Transverse colon (tissue), 4 donors: ENCODE results near the gene TAP1.

Experiments
- EP300 ChIP-seq: sonication (generic); formaldehyde crosslinking; IDR thresholded peaks from one replicate; pipeline ENCODE4 v1.6.1; 2017; ENCODE audit warnings: antibody characterized with exemption, low read depth
- POLR2A ChIP-seq: fragments of 450-650 bp; IDR thresholded peaks from one replicate; pipeline ENCODE4 v1.6.1; 2016; ENCODE audit warnings: antibody characterized with exemption, mild to moderate bottlenecking, moderate library complexity
- POLR2AphosphoS5 ChIP-seq, 3 donors: sonication (generic); formaldehyde crosslinking; IDR thresholded peaks; one replicate each; pipeline ENCODE4 v1.6.1; 2016; ENCODE audit warnings: antibody characterized with exemption in 3 of 3
- TF ChIP-seq, protein P1 (sequence below), 5 experiments: fragments of 200-600 bp in 3 of 5; fragments of 450-650 bp in 2 of 5; sonication (generic) in 3 of 5; IDR thresholded peaks; 1 replicate in 2 of 5; 2 replicates in 3 of 5; pipeline ENCODE4 v1.5.1; 2016 to 2017; ENCODE audit warnings: antibody characterized with exemption in 5 of 5, inconsistent platforms in 3 of 5, mild to moderate bottlenecking in 2 of 5, moderate library complexity in 1 of 5

DNA sequence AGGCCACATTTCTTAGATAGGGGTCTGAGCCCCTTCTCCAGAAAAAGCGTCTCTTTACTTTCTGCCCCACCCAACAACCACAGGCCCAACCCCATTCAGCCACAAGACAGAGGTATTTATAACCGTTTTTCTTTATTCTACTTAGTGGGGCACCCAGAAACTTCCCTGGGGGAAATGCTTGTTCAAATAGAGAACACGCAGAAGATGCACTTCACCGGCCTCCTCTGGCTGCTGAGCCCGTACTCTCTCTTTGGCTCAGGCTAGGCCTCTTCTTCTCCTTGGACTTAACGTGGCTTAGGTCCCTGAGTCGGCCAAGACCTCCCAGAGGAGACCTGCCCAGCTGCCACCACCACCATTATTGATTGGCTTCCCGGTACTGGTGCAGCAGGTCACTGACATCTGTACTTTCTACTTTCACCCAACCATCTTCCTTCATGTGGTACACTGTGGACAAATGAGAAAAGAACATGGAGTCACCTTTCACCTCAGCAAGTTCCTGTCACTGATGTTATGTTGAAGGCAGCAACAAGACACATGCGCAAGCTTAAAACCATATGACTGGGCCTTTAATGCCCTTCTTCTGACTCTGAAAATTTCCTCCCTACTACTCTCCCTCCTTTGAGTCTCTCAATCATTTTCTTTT, 12.8 kb downstream of the TAP1 start:
- no peak for TF ChIP-seq POLR2A
- TF ChIP-seq, protein P1, sequence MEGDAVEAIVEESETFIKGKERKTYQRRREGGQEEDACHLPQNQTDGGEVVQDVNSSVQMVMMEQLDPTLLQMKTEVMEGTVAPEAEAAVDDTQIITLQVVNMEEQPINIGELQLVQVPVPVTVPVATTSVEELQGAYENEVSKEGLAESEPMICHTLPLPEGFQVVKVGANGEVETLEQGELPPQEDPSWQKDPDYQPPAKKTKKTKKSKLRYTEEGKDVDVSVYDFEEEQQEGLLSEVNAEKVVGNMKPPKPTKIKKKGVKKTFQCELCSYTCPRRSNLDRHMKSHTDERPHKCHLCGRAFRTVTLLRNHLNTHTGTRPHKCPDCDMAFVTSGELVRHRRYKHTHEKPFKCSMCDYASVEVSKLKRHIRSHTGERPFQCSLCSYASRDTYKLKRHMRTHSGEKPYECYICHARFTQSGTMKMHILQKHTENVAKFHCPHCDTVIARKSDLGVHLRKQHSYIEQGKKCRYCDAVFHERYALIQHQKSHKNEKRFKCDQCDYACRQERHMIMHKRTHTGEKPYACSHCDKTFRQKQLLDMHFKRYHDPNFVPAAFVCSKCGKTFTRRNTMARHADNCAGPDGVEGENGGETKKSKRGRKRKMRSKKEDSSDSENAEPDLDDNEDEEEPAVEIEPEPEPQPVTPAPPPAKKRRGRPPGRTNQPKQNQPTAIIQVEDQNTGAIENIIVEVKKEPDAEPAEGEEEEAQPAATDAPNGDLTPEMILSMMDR (IDR thresholded peaks at IDR 0.05): no peak
- TF ChIP-seq EP300: no peak
- TF ChIP-seq POLR2AphosphoS5 (IDR thresholded peaks at IDR 0.05): no peak
